C4-2B (cell line): ENCODE data around the gene RFPL4AL1.

ENCODE experiments used
- CTCF ChIP-seq: fragments of 450-650 bp; conservative IDR thresholded peaks from 2 replicates; pipeline ENCODE4 v1.5.1; 2017; ENCODE audit warnings: mild to moderate bottlenecking
- ZFX ChIP-seq: fragments of 450-650 bp; IDR thresholded peaks from 2 replicates; pipeline ENCODE4 v1.6.1; 2017

GRCh38 chr19:55766466-55766865 lies 2.5 kb upstream of the RFPL4AL1 start:
- TF ChIP-seq CTCF (no peak), ZFX (no peak)
